Fibroblast of lung (primary cell): ENCODE data around the gene PRSS50. TPM values are rescaled to one million over a fixed set of nuclear protein-coding genes. Genes with fewer than 3 reads are reported as not detected.

Experiments used
- DNase-seq, 2 donors: peaks; one replicate each; pipeline versions ENCODE4 v3.0.0 to v3.0.0-alpha.2; 2010; ENCODE audit warnings: low read depth in 2 of 2
- H2AFZ ChIP-seq: 2 replicates; pipeline ENCODE4 v1.5.1; 2012; ENCODE audit warnings: low read length, control low read depth, inconsistent platforms
- H3K27ac ChIP-seq: 2 replicates; pipeline ENCODE4 v1.5.1; 2011; ENCODE audit warnings: low read length, control low read depth; ENCODE audit not compliant: insufficient read depth
- H3K27me3 ChIP-seq: 2 replicates; pipeline ENCODE4 v1.5.1; 2011; ENCODE audit warnings: mild to moderate bottlenecking, low read length; ENCODE audit not compliant: control insufficient read depth, insufficient read depth
- H3K36me3 ChIP-seq: 2 replicates; pipeline ENCODE4 v1.5.1; 2011; ENCODE audit warnings: low read length; ENCODE audit not compliant: control insufficient read depth, insufficient read depth
- H3K4me1 ChIP-seq: 2 replicates; pipeline ENCODE4 v1.5.1; 2011; ENCODE audit warnings: low read length; ENCODE audit not compliant: control insufficient read depth, insufficient read depth; ENCODE audit errors: extremely low read depth
- H3K4me2 ChIP-seq: 2 replicates; pipeline ENCODE4 v1.5.1; 2011; ENCODE audit warnings: low read length, control low read depth; ENCODE audit not compliant: insufficient read depth; ENCODE audit errors: extremely low read depth
- H3K4me3 ChIP-seq, 4 experiments: fragments of 200-600 bp in 1 of 4; sonication (generic) in 1 of 4; replicated peaks in 1 of 4; 2 replicates each; pipeline ENCODE4 v1.5.1; 2011 to 2016; ENCODE audit warnings: low read length in 4 of 4, low read depth in 3 of 4, mild to moderate bottlenecking in 3 of 4, control low read depth in 2 of 4, inconsistent platforms in 1 of 4, mixed read lengths in 1 of 4; ENCODE audit not compliant: insufficient read depth in 1 of 4; ENCODE audit errors: control extremely low read depth in 1 of 4
- H3K79me2 ChIP-seq: 2 replicates; pipeline ENCODE4 v1.5.1; 2012; ENCODE audit warnings: mild to moderate bottlenecking, low read length, inconsistent platforms; ENCODE audit not compliant: control insufficient read depth, insufficient read depth
- H3K9ac ChIP-seq: 2 replicates; pipeline ENCODE4 v1.5.1; 2011; ENCODE audit warnings: mild to moderate bottlenecking, low read length, control low read depth; ENCODE audit not compliant: insufficient read depth
- H3K9me3 ChIP-seq: 2 replicates; pipeline ENCODE4 v1.5.1; 2012; ENCODE audit warnings: low read depth, low read length; ENCODE audit not compliant: control insufficient read depth, insufficient read depth
- H4K20me1 ChIP-seq: 2 replicates; pipeline ENCODE4 v1.5.1; 2011; ENCODE audit warnings: low read length; ENCODE audit not compliant: control insufficient read depth, insufficient read depth; ENCODE audit errors: extremely low read depth
- CTCF ChIP-seq, 2 donors: IDR thresholded peaks in 1 of 2; conservative IDR thresholded peaks in 1 of 2; 1 replicate in 1 of 2; 2 replicates in 1 of 2; pipeline ENCODE4 v1.5.1; 2011 to 2012; ENCODE audit warnings: low read length in 2 of 2, control low read depth in 1 of 2, inconsistent platforms in 1 of 2, low read depth in 1 of 2, mild to moderate bottlenecking in 1 of 2
- EZH2 ChIP-seq: IDR thresholded peaks from 2 replicates; pipeline ENCODE4 v1.5.1; 2012; ENCODE audit warnings: low read length, control low read depth, mild to moderate bottlenecking; ENCODE audit errors: missing control alignments
- polyA plus RNA-seq, 2 donors: library from polyadenylated mRNA; depleted of rRNA in 1 of 2; stranded (reverse) in 1 of 2; unstranded in 1 of 2; fragments of >200 nt; gene quantifications; 2 replicates each; pipeline ENCODE4 v1.2.1, GENCODE V29; 2011 to 2012; ENCODE audit warnings: missing spikeins in 1 of 2
- total RNA-seq: library from RNA; depleted of rRNA; stranded (reverse); fragments of >200 nt; gene quantifications from 2 replicates; pipeline ENCODE4 v1.2.1, GENCODE V29; 2014

Gene PRSS50
- total and polyA plus RNA-seq, 2 donors (not counting 1 experiment from before 2014, with no cell fraction given), result not detected

DNA sequence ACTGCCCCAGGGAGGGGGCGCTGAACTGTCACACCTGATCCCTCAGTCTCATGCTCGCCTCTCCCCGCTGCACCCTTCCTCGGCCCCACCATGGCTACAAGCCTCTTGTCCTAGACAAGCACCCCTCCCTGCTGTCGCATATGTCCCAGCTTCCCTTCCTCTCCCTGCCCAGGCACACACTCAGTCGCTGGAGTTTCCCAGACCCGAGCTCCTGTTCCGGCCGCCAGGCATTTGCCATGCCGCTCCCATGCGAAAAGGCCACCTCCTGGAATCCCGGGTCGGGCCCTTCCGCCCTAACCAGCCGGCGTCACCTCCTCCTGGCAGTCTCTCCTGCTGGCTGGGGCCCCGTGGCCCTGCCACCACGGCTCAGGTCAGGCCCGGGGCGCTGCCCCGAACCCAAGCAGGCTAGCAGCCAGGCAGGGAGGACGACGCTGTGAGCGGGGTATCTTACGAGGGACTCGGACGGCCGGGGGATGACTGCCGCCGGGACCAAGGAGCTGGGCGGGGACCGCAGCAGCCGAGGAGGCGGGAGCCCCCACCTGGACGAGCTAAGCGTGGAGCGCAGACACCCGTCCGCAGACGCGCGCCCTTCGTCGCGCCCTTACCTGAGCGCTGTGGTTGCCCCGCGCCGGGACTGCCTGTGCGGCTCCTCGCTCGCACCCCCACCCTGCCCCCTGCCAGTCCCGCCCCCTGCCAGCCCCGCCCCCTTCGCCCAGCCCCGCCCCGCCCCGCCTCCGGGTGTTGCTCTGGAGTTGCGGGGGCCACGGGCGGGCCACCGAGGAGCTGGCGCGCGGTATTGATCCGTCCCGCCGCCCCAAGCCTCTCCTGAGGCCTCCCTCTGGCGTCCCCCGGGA lies 24.4 kb downstream of the PRSS50 start, which contains the start of gene ALS2CL:
Gene ALS2CL (minus strand): TSS at position 642 of the 854 bp plus-strand sequence. CDS start 4,239 bp downstream, outside the sequence.
- DNase-seq, result peak in 1 of 2 donors; percentile 6
- no peak within 1 kb of the TSS for H3K27ac ChIP-seq

DNA sequence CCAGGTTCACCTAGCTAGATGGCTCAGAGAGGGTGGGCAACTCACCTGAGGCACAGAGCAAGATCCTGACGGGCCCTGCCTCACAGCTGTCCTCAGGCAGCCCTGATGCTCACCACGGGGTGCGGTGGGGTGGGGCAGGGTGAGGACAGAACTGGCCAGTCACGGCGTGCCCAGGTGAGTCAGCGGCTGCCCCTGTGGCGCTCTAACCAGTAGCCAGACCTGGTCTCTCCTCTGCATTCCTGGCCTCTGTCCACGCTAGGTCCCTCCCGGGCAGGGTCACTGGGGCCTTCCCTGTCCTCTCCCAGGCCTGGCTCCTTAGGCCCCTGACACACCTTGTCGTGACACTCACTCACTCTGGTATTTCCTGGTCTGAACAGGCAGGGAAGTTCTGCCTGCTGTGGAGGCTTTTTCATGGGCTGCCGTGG lies 25.1 kb downstream of the PRSS50 start:
- Histone ChIP-seq H3K9me3 (no peaks in the 10 kb centered on the region), H2AFZ (no peak overlapping the region), H3K9ac (no peak overlapping the region), H3K4me1 (peaks cover 5% of the 10 kb centered on the region), H3K4me3 (peak overlapping the region in 1 of 4 experiments; percentile 63), H3K27me3 (peaks cover 6% of the 10 kb centered on the region), H3K27ac (no peak overlapping the region), H3K36me3 (no peaks in the 10 kb centered on the region), H3K79me2 (no peaks in the 10 kb centered on the region), H4K20me1 (no peaks in the 10 kb centered on the region), H3K4me2 (no peak overlapping the region)
- DNase-seq, result peak in 1 of 2 donors; percentile 27
- TF ChIP-seq EZH2 (no peak), CTCF (conservative IDR thresholded peaks at IDR 0.05 in 1 of 2, IDR thresholded peaks at IDR 0.05 in 1 of 2; ENCODE audit: low read depth in 1 of 2, low read length in 2 of 2) (no peak)

More for the DNA sequence above, 24.4 kb downstream of the PRSS50 start, which contains the start of gene ALS2CL:
- Histone ChIP-seq H3K4me2 (peak within 1 kb of the TSS; percentile 73), H3K27me3 (peaks cover 6% of the 10 kb centered on the region), H3K9me3 (no peaks in the 10 kb centered on the region), H3K4me3 (peak within 1 kb of the TSS; percentile 33 to 63 (median 44)), H3K4me1 (peaks cover 5% of the 10 kb centered on the region), H4K20me1 (no peaks in the 10 kb centered on the region), H2AFZ (peak within 1 kb of the TSS; percentile 54), H3K9ac (peak within 1 kb of the TSS; percentile 26), H3K36me3 (no peaks in the 10 kb centered on the region), H3K79me2 (no peaks in the 10 kb centered on the region)
- TF ChIP-seq CTCF (conservative IDR thresholded peaks at IDR 0.05 in 1 of 2, IDR thresholded peaks at IDR 0.05 in 1 of 2; ENCODE audit: low read depth in 1 of 2, low read length in 2 of 2) (no peak), EZH2 (no peak)

GRCh38 chr3:46690798-46691197 lies 26.9 kb downstream of the PRSS50 start:
- H3K4me3 ChIP-seq, result no peak overlapping the region
- H3K4me1 ChIP-seq, result peaks cover 5% of the 10 kb centered on the region
- H3K79me2 ChIP-seq, result no peaks in the 10 kb centered on the region
- no peak for DNase-seq
- peaks cover 6% of the 10 kb centered on the region for H3K27me3 ChIP-seq
- H4K20me1 ChIP-seq, result no peaks in the 10 kb centered on the region
- no peak for TF ChIP-seq EZH2
- no peak for TF ChIP-seq CTCF (conservative IDR thresholded peaks at IDR 0.05 in 1 of 2, IDR thresholded peaks at IDR 0.05 in 1 of 2; ENCODE audit: low read depth in 1 of 2, low read length in 2 of 2)
- H3K9ac ChIP-seq, result no peak overlapping the region
- H3K27ac ChIP-seq, result no peak overlapping the region
- H3K9me3 ChIP-seq, result no peaks in the 10 kb centered on the region
- no peaks in the 10 kb centered on the region for H3K36me3 ChIP-seq
- H2AFZ ChIP-seq, result no peak overlapping the region
- no peak overlapping the region for H3K4me2 ChIP-seq
